KOPT-K1 (cell line): ENCODE measurements around the gene IFT122.
"Not testable (repeated sequence)": the region's sequence is repeated elsewhere in the genome, so short reads cannot be mapped to it uniquely, and the experiment has no call there.

ENCODE experiments used
- H3K27ac ChIP-seq: fragments of 200-600 bp; sonication (generic); 2 replicates; pipeline ENCODE4 v1.5.1; 2016; ENCODE audit warnings: antibody characterized with exemption, mild to moderate bottlenecking, low read depth, low read length; ENCODE audit not compliant: poor library complexity, severe bottlenecking
- H3K36me3 ChIP-seq: fragments of 200-600 bp; sonication (generic); 2 replicates; pipeline ENCODE4 v1.5.1; 2017; ENCODE audit warnings: antibody characterized with exemption, mild to moderate bottlenecking, low read length, moderate library complexity; ENCODE audit not compliant: insufficient read depth
- H3K9me3 ChIP-seq: fragments of 200-600 bp; sonication (generic); 2 replicates; pipeline ENCODE4 v1.5.1; 2017; ENCODE audit warnings: antibody characterized with exemption, low read length, mild to moderate bottlenecking; ENCODE audit not compliant: insufficient read depth, poor library complexity, severe bottlenecking

IFT122 gene

GRCh38 chr3:129515821-129516432 is 75.9 kb downstream of the IFT122 start:
- H3K9me3 ChIP-seq, H3K27ac ChIP-seq: not testable (repeated sequence)
- H3K36me3 ChIP-seq = peaks cover 59% of the 10 kb centered on the region

DNA sequence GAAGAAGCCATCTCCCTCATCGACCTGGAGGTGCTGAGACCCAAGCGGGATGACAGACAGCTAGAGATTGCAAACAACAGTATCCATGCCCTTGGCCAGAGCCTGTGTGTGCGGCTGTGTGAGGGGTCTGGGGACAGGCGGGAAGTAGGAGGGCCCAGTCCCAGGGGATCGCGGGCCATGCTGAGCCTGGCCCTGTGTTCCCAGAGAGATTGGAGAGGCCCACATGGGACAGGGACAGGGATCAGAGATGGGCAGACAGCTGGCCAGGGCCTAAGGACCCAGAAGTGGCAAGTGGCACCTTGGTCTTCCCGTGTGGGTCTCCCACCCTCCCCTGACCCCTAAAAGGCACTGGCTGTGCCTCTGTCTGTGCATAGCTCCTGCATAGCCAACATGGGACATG is 77.5 kb downstream of the IFT122 start:
- H3K36me3 ChIP-seq = peaks cover 46% of the 10 kb centered on the region

GRCh38 chr3:129518038-129518561 is 78.1 kb downstream of the IFT122 start:
- Histone ChIP-seq H3K9me3 (no peaks in the 10 kb centered on the region), H3K36me3 (peaks cover 40% of the 10 kb centered on the region; the same call in 1 of the 2 replicates), H3K27ac (no peak overlapping the region)

More for the DNA sequence above, 77.5 kb downstream of the IFT122 start:
- Histone ChIP-seq H3K9me3 (no peaks in the 10 kb centered on the region), H3K27ac (no peak overlapping the region)

GRCh38 chr3:129518581-129518980 is 78.6 kb downstream of the IFT122 start:
- Histone ChIP-seq H3K27ac (no peak overlapping the region), H3K9me3 (no peaks in the 10 kb centered on the region), H3K36me3 (peaks cover 35% of the 10 kb centered on the region; the same call in 1 of the 2 replicates)

GRCh38 chr3:129519449-129519848 is 79.4 kb downstream of the IFT122 start:
- no peaks in the 10 kb centered on the region for H3K9me3 ChIP-seq
- peaks cover 27% of the 10 kb centered on the region; the same call in 1 of the 2 replicates for H3K36me3 ChIP-seq
- no peak overlapping the region for H3K27ac ChIP-seq

- peaks cover 23% of the 10 kb centered on the region; the same call in 1 of the 2 replicates for H3K36me3 ChIP-seq
- H3K9me3 ChIP-seq = no peaks in the 10 kb centered on the region
- H3K27ac ChIP-seq = no peak overlapping the region
Observed at GRCh38 chr3:129519896-129520715, 80.1 kb downstream of the IFT122 start.

- Histone ChIP-seq H3K36me3 (peaks cover 21% of the 10 kb centered on the region; the same call in 1 of the 2 replicates), H3K9me3 (no peaks in the 10 kb centered on the region), H3K27ac (no peak overlapping the region)
Observed at GRCh38 chr3:129520960-129521359, 80.9 kb downstream of the IFT122 start.

- Histone ChIP-seq H3K27ac (no peak overlapping the region), H3K36me3 (peaks cover 14% of the 10 kb centered on the region; the same call in 1 of the 2 replicates), H3K9me3 (no peaks in the 10 kb centered on the region)
Observed at GRCh38 chr3:129521611-129522010, 81.6 kb downstream of the IFT122 start.

- peaks cover 6% of the 10 kb centered on the region; the same call in 1 of the 2 replicates for H3K36me3 ChIP-seq
- H3K9me3 ChIP-seq = no peaks in the 10 kb centered on the region
- H3K27ac ChIP-seq = no peak overlapping the region
Observed at GRCh38 chr3:129522953-129523352, 82.9 kb downstream of the IFT122 start.

- Histone ChIP-seq H3K27ac (no peak overlapping the region), H3K9me3 (no peaks in the 10 kb centered on the region), H3K36me3 (peaks cover 3% of the 10 kb centered on the region; the same call in 1 of the 2 replicates)
Observed at GRCh38 chr3:129524081-129524480, 84.1 kb downstream of the IFT122 start.

DNA sequence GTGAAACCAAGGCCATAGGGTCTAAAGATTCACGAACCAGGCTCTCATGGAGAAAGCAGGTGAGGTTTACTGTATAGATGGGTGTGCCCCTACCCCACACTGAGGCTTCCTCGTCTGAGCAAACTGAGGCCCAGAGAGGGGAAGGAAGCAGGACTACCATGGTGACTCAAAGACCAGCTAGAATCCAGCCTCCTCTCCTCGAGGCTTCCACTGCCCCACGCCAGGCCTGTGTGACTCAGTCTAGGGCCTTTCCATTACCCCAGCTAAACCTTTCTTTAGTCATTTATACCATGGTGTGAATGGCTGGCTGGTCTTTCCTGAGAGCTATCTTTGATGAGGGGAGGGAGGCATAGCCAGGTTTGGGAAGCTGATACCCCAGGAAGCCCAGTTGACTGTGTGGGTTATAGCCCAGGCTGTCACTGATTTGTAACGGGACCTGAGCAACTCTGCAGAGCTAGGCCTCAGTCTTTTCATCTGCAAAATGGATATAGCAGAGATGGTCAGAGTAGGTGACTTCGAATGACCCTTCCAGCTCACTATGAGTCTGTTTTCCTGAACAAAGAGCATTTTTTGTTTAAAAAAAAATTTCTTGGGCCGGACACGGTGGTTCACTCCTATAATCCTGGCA is 85.4 kb downstream of the IFT122 start:
- no peaks in the 10 kb centered on the region for H3K9me3 ChIP-seq
- no peaks in the 10 kb centered on the region for H3K36me3 ChIP-seq
- no peak overlapping the region for H3K27ac ChIP-seq

GRCh38 chr3:129526121-129526900 is 86.3 kb downstream of the IFT122 start:
- no peak overlapping the region for H3K27ac ChIP-seq
- no peaks in the 10 kb centered on the region for H3K36me3 ChIP-seq
- H3K9me3 ChIP-seq = no peaks in the 10 kb centered on the region

- Histone ChIP-seq H3K36me3 (no peaks in the 10 kb centered on the region), H3K9me3 (no peaks in the 10 kb centered on the region), H3K27ac (no peak overlapping the region)
Observed at GRCh38 chr3:129527262-129527661, 87.2 kb downstream of the IFT122 start.

DNA sequence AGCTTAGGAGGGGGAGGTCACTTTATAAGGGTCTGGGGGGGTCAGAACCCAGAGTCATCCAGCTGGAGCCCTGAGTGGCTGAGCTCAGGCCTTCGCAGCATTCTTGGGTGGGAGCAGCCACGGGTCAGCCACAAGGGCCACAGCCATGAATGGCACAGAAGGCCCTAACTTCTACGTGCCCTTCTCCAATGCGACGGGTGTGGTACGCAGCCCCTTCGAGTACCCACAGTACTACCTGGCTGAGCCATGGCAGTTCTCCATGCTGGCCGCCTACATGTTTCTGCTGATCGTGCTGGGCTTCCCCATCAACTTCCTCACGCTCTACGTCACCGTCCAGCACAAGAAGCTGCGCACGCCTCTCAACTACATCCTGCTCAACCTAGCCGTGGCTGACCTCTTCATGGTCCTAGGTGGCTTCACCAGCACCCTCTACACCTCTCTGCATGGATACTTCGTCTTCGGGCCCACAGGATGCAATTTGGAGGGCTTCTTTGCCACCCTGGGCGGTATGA is 88.6 kb downstream of the IFT122 start, which contains the start of gene RHO:
TSS of gene RHO (plus strand) at position 51 of the 512 bp plus-strand sequence. CDS start at position 146, 95 bp downstream.
- H3K27ac ChIP-seq = no peak within 1 kb of the TSS
- H3K9me3 ChIP-seq = no peaks in the 10 kb centered on the region
- no peaks in the 10 kb centered on the region for H3K36me3 ChIP-seq
